ENCODE measurements around the gene PEPD.

PEPD gene

DNA sequence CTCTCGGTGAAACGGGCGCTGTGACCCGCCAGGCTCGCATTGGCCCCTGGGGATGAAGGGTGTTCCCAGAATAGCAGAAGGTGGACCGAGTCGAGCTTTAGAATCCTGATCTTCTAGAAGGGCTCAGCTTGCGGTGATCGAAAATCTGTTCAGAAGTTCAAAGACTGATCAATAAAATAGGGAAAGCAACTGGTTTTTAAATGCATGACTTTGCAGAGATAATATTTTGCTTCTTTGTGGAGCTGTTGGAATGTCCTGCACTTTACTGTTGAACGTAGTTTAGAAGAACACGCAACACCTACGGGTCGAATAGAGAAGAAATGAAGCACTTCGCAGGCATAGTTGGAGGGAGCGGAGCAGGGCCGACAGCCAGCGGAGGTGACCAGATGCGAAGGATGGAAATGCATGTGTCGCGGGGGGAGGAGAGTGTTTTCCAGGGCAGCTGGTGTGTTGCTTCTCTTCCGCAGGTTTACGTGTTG is 147.3 kb downstream of the PEPD start:
- DNase-seq = peak in 8 of 42 donors; percentile 32 to 72 (median 43)
- intact Hi-C loops (cut with DNase I) = loop anchor here (5.0 kb wide), 1 partner anchor 72 kb away; the partner anchor contains the start of gene CEBPA

DNA sequence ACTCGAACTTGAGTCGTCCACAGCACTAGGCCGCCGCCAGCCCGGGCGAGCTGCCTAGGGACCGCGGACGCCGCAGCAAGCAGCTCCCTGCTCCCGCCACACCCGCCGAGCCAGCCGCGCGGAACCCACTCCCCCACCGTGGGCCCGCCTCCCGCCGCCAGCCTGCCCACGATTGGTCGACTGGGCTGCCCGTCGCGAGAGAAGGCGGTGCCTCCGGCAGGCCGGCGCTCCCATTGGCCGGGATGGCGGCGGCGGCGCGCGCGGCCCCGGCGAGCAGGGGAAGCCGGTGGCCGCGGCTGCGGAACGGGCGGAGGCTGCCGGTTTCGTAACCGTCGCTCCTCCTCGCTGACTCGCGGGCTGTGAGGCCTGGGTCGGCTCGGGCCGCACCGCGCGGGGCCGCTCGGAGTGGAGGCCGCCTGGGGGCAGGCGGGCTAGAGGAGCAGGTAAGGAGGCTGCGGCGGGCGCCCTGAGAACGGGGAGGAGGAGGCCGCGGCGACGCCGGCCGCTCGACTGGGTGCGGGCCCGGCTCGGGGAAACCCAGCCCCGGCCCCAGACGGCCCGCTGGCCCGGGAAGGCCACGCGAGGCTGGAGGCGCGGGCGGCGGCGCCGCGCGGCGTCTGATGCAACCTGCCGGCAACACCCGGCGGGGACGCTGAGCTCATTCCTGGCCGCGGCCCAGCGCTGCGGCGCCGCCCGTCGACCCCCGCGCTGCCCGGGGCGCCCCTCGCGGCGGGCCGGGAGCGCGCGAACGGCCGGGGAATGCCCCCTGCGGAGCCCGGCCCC is 147.9 kb downstream of the PEPD start, which contains the start of gene CEBPG:
CEBPG (plus strand) TSS at position 257 of the 783 bp plus-strand sequence. CDS start 5,531 bp downstream, outside the sequence.
- intact Hi-C loops (cut with DNase I) = loop anchor here (5.0 kb wide), 1 partner anchor 71 kb away; the partner anchor contains the start of gene CEBPA
- peak; percentile 82 to 99 (median 97) for DNase-seq

DNA sequence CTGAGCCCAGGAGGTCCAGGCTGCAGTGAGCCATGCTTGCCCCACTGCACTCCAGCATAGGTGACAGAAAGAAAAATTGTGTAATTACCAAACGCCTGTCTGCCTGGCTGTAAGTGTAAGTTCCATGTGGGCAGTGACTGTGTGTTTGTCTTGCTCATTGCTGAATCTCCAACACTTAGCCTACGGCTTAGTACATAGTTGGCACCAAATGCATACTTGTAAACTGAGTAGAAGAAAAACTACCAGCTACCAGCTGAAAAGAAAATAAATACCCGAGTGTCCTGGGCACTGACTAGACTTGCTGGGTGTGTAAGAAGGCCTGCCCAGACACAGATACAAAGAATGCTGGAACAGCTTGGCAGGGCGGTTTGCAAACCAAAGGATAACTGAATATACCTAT is 150.8 kb downstream of the PEPD start:
- intact Hi-C loops (cut with DNase I) = loop anchor here (5.0 kb wide), 1 partner anchor 68 kb away; the partner anchor contains the start of gene CEBPA
- DNase-seq = peak in 1 of 42 donors; percentile 34

DNA sequence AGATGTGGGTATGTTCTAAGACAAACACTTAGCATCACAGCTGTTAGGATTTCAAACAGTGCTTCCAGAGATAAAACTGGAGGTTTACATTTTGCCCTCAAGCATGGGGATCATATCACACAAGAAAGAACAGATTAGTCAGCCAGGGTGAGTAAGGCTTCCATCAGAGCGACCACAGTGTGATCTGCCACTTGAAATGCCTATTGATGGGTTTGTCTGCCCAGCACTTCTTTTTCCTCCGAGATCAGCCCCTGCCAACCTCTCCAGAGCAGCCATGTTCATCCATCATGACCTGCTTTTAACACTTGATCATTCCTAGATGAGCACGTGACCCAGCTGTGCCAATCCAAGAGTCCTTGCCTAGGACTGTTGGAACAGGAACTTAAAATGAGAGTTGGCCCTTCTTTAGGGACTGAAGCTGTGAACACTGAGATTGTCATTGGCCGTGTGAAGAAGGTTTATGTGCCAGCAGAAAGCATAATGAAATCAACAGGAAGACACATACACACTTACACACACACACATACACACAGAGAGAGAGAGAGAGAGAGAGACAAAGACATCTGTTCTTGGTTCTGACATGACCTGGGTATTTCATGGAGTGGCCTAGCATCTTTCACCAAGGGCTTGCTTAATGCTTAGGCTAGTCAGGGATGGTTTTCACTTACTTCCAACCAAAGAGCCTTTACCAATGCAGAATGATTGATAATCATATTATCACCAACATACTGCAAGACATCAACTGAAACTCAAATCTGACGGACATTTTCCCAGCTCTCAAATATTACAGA is 153.3 kb downstream of the PEPD start:
- intact Hi-C loops (cut with DNase I) = no loop called here
- DNase-seq = no peak

DNA sequence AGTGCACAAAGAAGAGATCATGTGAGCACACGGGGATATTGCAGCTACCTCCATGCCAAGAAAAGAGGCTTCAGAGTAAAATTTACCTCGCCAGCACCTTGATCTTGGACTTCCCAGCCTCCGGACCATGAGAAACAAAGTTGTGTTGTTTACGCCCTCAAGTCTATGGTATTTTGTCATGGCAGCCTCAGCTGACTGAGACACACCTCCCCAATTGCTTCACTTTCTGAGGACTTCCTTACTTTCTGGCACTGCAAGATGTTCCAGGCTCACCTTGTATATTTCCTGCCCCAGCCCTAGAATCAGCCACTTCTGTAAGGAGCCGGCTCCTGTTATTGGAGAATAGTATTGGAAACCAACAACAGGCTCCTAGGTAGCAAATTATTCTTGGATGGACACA is 154.7 kb downstream of the PEPD start:
- peak in 2 of 42 donors; percentile 7 to 17 for DNase-seq
- intact Hi-C loops (cut with DNase I) = no loop called here

DNA sequence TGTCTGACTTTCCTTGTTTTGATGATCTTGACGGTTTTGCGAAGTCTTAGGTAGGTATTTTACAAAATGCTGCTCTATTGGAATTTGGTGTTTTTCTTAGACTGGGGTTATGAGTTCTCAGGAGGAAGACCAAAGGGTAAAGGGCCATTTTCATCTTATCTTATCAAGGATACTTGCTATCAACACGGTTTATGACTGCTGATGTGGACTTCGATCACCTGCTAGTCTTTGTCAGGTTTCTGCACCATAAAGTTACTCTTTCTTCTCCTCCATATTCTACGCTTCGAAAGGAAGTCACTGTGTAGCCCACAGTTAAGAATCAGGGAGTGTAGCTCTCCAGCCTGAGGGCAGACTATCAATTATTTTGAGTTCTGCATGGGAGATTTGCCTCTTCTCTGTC is 155.5 kb downstream of the PEPD start:
- intact Hi-C loops (cut with DNase I) = no loop called here
- DNase-seq = no peak

DNA sequence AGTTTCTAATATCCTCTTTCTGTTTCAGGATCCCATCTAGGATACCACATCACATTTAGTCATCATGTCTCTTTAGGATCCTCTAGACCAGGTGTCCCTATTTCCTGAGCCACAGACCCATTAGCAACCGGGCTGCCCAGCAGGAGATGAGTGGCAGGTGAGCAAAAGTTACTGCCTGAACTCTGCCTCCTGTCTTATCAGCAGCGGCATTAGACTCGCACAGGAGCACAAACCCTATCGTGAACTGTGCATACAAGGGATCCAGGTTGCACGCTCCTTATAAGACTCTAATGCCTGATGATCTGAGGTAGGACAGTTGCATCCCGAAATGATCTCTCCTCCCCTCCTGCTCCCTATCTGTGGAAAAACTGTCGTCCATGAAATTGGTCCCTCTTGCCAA is 155.9 kb downstream of the PEPD start:
- DNase-seq = no peak
- intact Hi-C loops (cut with DNase I) = no loop called here

DNA sequence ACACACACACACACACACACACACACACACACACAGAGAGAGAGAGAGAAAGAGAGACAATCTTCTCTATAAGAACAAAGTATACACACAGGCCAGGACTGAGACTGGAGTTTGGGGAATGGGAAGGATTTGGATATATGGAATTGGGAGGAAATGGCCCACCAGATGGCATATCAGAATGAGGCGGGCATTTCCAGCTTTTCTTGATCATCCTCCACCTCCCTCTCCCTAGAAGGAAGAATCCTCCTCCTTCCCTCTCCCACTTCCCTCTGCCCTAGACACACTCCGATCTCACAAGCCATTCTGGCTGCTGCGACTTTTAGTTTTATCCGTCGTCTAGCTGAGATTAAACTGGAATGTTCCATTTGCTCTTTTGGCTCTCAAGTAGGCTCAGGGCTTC is 158.1 kb downstream of the PEPD start:
- no peak for DNase-seq
- intact Hi-C loops (cut with DNase I) = no loop called here

DNA sequence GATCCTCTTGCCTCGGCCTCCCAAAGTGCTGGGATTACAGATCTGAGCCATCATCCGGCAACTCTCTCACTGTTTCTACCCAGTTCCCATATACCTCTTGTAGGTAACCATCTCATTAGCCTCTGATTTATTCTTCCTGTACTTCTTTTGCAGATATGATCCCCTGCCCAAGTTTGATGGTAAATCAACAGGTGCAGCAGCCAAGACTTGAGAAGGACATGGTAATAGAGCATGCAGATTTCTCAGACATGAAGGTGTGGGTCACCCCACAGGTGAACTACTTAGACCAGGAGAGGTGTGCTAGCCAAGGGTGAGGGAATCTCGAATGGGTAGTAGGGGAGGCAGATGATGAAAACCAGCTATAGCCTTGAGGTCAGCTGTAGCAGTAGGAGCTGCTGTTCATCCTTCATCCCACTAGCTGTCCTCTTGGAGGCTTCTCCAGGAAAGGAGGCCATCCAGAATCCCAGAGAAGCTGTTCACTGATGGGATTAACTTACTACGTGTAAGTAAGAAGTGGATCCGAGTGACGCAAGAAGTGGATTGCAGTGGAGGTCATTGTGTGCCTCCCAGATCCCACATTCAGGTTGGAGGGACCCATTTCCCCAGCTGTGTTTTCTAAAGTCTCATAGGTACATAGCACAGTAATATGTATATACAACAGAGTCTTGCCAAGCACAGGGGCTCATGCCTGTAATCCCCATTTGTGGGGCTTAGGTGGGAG is 158.9 kb downstream of the PEPD start:
- intact Hi-C loops (cut with DNase I) = no loop called here
- DNase-seq = peak in 1 of 42 donors; percentile 10

DNA sequence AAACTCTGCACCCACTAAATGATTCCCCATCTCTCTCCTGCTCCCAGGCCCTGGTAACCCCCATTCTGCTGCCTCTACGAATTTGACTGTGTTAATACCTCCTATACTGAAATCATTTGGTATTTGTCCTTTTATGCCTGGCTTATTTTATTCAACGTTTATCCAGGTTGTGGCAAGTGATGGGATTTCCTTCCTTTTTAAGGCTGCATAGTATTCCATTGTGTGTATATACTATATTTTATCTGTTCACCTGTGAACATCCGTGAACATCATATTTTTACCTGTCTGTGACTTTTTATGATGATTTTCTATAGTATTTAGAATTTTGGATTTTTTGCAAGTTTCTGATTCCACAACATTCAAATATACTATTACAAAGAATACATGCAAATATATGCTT is 162.0 kb downstream of the PEPD start:
- intact Hi-C loops (cut with DNase I) = no loop called here
- no peak for DNase-seq

DNA sequence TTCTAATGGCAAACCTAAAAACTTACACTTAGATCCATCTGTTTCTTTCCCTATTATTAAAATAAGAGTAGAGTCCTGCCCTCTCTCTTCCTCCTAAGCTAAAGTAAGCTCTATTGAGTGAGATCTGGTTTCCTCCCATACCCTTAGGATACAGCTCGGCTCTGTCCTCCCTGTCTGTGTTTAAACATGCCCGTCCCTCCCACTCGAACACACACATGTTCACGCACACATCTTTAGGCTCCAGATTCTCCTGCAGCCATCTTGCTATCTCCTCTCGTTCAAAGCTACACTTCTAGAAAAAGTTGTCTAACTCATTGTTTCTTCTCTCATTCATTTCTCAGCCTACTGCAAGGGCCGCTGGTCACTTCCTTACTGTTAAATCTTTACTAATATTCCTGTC is 163.2 kb downstream of the PEPD start:
- DNase-seq = peak in 1 of 42 donors; percentile 1
- intact Hi-C loops (cut with DNase I) = no loop called here

DNA sequence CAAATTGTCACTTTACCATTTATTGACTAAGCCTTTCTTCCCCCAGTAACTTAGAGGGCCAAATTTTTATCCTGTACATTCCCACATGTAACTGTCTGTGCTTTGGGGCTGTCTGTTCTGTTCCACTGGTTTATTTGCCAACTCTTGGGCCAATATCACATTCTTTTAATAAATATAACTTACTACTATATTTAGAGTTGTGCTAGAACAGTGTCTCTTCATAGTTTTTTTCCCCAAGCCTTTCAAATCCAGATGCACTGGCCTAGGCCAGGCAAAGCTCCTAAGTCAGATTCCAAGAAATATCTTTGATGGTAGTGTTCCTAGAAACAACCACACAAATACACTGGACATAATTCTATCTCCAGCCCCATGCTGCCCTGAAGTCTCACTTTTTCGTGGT is 164.0 kb downstream of the PEPD start:
- intact Hi-C loops (cut with DNase I) = no loop called here
- peak in 1 of 42 donors; percentile 1 for DNase-seq

DNA sequence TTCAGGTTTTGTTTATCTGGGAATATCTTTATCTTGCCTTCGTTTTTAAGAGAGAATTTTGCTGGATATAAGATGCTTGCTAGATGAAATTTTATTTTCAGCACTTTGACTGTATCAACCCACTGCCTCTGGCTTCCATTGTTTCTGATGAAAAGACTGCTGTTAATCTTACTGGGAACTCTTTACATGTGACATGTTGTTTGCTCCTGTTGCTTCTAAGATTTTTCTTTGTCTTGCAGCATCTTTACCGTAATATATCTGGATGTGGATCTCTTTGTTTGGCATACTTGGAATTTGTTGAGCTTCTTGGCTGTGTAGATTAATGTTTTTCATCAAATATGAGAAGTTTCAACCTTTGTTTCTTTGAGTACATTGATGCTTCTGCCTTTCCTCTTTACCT is 166.1 kb downstream of the PEPD start:
- intact Hi-C loops (cut with DNase I) = no loop called here
- DNase-seq = no peak

DNA sequence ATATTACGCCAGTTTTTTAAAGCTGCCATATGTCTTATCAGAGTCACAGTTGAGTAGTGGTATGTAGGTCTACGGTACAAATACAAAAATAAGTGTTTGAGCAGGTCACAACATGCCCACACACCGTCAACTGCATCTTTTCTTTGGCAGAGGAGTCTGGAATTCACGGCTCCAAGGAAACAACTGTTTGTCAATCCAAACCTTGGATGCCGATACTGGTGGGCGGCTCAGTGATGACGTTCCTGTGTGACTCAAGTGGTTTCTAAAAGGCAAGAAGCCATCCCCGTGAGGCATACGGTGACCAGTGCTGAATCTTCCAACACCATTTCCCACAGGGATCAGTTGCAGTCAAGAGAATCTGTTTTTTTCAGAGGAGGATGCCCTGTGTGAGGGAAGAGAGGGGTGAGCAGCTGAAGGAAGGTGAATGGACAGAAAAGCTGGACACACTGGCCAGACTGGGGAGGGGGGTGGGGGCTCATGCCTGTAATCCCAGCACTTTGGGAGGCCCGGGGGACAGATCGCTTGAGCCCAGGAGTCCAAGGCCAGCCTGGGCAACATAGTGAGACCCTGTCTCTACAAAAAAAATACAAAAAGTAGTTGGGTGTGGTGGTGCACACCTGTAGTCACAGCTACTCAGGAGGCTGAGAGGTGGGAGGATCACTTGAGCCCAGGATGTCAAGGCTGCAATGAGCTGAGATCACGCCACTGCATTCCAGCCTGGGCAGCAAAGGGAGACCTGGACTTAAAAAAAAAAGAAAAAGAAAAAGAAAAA is 170.9 kb downstream of the PEPD start:
- no peak for DNase-seq
- intact Hi-C loops (cut with DNase I) = no loop called here

DNA sequence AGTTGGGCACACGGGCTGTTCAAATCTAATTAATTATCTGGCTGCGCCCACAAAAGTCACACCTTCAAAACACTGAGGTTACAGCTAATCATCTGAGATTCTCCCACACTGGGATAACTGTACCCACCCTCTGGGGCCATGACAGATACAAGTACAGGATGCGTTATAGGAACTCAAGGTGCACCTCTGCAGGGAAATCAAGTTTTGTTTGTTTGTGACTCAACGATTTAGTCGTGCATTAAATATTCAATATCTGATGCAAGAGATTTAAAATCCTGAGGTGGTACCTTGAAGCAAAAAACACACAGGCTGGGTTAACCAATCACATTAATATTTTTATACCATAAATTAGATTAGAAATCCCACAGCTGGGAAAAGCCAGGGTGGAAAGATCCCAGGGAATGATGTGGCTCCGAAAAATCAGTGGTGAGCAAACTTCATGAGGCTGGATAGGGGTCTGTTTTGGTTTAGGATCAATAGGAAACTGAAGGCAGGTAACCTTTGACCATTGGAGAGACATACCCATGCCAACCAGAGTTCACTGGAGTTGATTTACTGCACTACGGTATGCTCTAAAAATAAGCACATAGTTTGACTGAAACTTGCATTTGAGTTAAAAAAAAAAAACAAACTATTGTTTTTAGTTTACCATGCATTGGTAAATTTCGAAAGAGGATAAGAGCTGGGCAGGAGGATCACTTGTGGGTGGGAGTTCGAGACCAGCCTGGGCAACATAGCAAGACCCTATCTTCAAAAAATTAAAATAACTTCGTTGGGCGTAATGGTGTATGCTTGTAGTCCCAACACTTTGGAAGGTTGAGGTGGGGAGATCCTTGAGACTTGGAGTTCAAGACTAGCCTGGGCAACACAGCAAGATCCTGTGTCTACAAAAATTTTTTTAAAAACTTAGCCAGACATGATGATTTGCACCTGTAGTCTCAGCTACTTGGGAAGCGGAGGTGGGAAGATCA is 172.0 kb downstream of the PEPD start:
- intact Hi-C loops (cut with DNase I) = no loop called here
- peak in 2 of 42 donors; percentile 37 to 53 for DNase-seq

DNA sequence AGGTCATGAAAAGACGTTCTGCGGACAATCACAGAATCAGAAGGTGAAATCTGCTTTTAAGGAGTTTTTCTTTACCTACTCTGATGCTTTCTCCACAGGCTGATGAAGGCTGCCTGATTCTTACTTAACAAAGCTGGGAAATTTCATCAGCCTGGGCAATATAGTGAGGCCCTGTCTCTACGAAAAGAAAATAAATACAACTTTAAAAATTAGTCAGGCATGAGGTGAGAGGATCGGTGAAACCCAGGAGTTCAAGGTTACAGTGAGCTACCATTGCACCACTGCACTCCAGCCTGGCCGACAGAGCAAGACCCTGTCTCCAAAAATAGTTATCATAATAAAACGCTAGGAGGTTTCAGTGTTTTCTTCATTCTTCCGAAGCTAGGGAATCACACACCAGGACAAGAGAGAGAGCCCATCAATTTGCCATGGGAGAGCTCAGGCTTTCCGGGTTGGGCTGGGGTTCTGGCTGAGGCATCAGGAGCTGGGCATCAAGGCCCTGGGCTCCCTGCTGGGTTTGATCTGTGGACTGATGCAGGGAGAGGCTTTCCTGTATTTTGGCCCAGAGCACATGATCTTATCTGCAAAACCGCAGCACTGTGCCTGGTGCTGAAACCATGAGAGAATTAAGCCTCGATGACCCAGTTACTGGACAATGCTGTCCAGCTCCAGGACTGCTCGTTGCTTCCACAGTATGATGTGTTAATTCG is 173.1 kb downstream of the PEPD start:
- peak in 1 of 42 donors; percentile 39 for DNase-seq
- intact Hi-C loops (cut with DNase I) = no loop called here

DNA sequence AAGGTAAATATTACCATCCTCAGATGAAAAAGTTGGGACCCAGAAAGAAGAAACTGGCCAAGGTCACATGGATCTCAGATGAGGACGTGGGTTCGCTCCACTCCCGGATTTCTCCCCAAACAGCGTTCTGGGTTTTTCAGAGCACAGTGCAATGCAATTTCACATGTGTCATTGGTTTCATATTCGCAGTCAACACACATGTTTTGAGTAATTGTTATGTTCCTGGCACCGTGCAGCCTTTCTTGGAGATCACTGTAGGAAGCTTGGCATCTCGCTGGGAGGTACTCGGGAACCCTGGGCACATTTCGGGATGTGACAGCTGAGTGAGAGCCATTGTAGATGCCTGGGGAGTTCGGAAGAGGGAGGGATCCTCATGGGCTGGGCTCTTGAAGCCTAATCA is 174.3 kb downstream of the PEPD start:
- peak in 1 of 42 donors; percentile 12 for DNase-seq
- intact Hi-C loops (cut with DNase I) = no loop called here
